HCT116 (cell line): Measurements from ENCODE around the gene METTL6. TPM values are rescaled to one million over a fixed set of nuclear protein-coding genes. Genes with fewer than 3 reads are reported as not detected.

Source experiments
- ATAC-seq: fragments of 200-7000 bp; cut with Tn5 transposase; 2 replicates; pipeline ENCODE4 v1.9.1; 2020; ENCODE audit warnings: mild to moderate bottlenecking, moderate library complexity
- BruUV-seq: library from RNA; stranded (reverse); fragments of 400-500 nt; replicated peaks from 2 replicates; lab custom pipeline; 2021; lab: Mats Ljungman, UMichigan
- CTCF ChIA-PET: fragments of 300-600 bp; sonication (Branson Sonifier 250); formaldehyde crosslinking; loops from one replicate; lab custom pipeline; 2021; ENCODE audit warnings: antibody characterized with exemption; lab: Charles Lee
- POLR2A ChIA-PET: fragments of 300-600, 350-600 bp; sonication (Branson Sonifier 250); formaldehyde crosslinking; loops from one replicate; lab custom pipeline; 2021; ENCODE audit warnings: antibody characterized with exemption; lab: Charles Lee
- RAD21 ChIA-PET, 2 experiments: fragments of 300-600 bp; sonication (Branson Sonifier 250); formaldehyde crosslinking; loops; one replicate each; lab custom pipeline; 2023; ENCODE audit warnings: low total read pairs in 2 of 2; ENCODE audit not compliant: uncharacterized antibody in 2 of 2, unreplicated experiment in 2 of 2, low non-redundant PET in 1 of 2; lab: Charles Lee
- DNase-seq: peaks from one replicate; pipeline ENCODE4 v3.0.0-alpha.2; 2010; ENCODE audit warnings: low read depth, low spot score
- H2AFZ ChIP-seq: fragments of 200-600 bp; shearing (Covaris generic), sonication (generic); 2 replicates; pipeline ENCODE4 v1.6.1; 2017; ENCODE audit warnings: low read depth, mixed run types, mixed read lengths, antibody characterized with exemption, low read length; ENCODE audit not compliant: poor library complexity, severe bottlenecking
- H3K27ac ChIP-seq: 2 replicates; pipeline ENCODE4 v1.5.1; 2012; ENCODE audit warnings: low read depth, low read length
- H3K27me3 ChIP-seq: fragments of 200-600 bp; sonication (generic); 2 replicates; pipeline ENCODE4 v1.6.1; 2016; ENCODE audit warnings: mixed run types, low read length, mixed read lengths; ENCODE audit not compliant: insufficient read depth
- H3K36me3 ChIP-seq, 2 experiments: fragments of 200-500 bp in 1 of 2; fragments of 200-600 bp in 1 of 2; sonication (Bioruptor generic) in 1 of 2; sonication (generic) in 1 of 2; 2 replicates each; pipeline versions ENCODE4 v1.5.1 to v1.6.1; 2014 to 2016; ENCODE audit warnings: low read length in 2 of 2, inconsistent platforms in 1 of 2, mixed read lengths in 1 of 2, mixed run types in 1 of 2; ENCODE audit not compliant: insufficient read depth in 2 of 2, control insufficient read depth in 1 of 2
- H3K4me1 ChIP-seq, 2 experiments: fragments of 200-600 bp in 1 of 2; sonication (generic) in 1 of 2; 2 replicates each; pipeline versions ENCODE4 v1.5.1 to v1.6.1; 2012 to 2017; ENCODE audit warnings: low read length in 2 of 2, inconsistent platforms in 1 of 2, mild to moderate bottlenecking in 1 of 2, mixed read lengths in 1 of 2, mixed run types in 1 of 2, moderate library complexity in 1 of 2; ENCODE audit not compliant: insufficient read depth in 2 of 2, control insufficient read depth in 1 of 2
- H3K4me2 ChIP-seq: fragments of 200-600 bp; sonication (generic); 2 replicates; pipeline ENCODE4 v1.6.1; 2017; ENCODE audit warnings: mixed run types, low read length, mixed read lengths
- H3K4me3 ChIP-seq, 2 experiments: fragments of 200-600 bp in 1 of 2; sonication (generic) in 1 of 2; replicated peaks in 1 of 2; 2 replicates each; pipeline ENCODE4 v1.5.1; 2011 to 2016; ENCODE audit warnings: low read length in 2 of 2, control low read depth in 1 of 2, low read depth in 1 of 2, mild to moderate bottlenecking in 1 of 2, mixed read lengths in 1 of 2, mixed run types in 1 of 2
- H3K79me2 ChIP-seq: fragments of 200-600 bp; sonication (generic); 2 replicates; pipeline ENCODE4 v1.6.1; 2017; ENCODE audit warnings: mild to moderate bottlenecking, mixed run types, low read length, moderate library complexity, mixed read lengths; ENCODE audit not compliant: insufficient read depth
- H3K9ac ChIP-seq: fragments of 200-600 bp; sonication (generic); 2 replicates; pipeline ENCODE4 v1.6.1; 2016; ENCODE audit warnings: low read length, mixed read lengths
- H3K9me2 ChIP-seq: fragments of 200-600 bp; sonication (generic), shearing (Covaris generic); 2 replicates; pipeline ENCODE4 v1.6.1; 2017; ENCODE audit warnings: mixed run types, mild to moderate bottlenecking, moderate library complexity; ENCODE audit not compliant: insufficient read depth
- H3K9me3 ChIP-seq, 2 experiments: fragments of 200-500 bp in 1 of 2; fragments of 200-600 bp in 1 of 2; sonication (Bioruptor generic) in 1 of 2; sonication (generic) in 1 of 2; 2 replicates each; pipeline ENCODE4 v1.6.1; 2014 to 2017; ENCODE audit warnings: low read length in 2 of 2, mixed read lengths in 2 of 2, inconsistent platforms in 1 of 2, low read depth in 1 of 2, mild to moderate bottlenecking in 1 of 2, mixed run types in 1 of 2, moderate library complexity in 1 of 2; ENCODE audit not compliant: control insufficient read depth in 1 of 2, insufficient read depth in 1 of 2
- H4K20me1 ChIP-seq: fragments of 200-600 bp; sonication (generic), shearing (Covaris generic); 2 replicates; pipeline ENCODE4 v1.6.1; 2017; ENCODE audit warnings: mixed run types, mild to moderate bottlenecking, moderate library complexity; ENCODE audit not compliant: insufficient read depth
- ATF3 ChIP-seq: IDR thresholded peaks from 2 replicates; pipeline ENCODE4 v1.6.1; 2012
- CEBPB ChIP-seq: IDR thresholded peaks from 2 replicates; pipeline ENCODE4 v1.6.1; 2012; ENCODE audit warnings: low read depth
- CTCF ChIP-seq, 3 experiments: fragments of 200-600 bp in 1 of 3; sonication (generic) in 1 of 3; IDR thresholded peaks in 2 of 3; conservative IDR thresholded peaks in 1 of 3; 2 replicates each; pipeline ENCODE4 v1.5.1; 2012 to 2017; ENCODE audit warnings: low read depth in 2 of 3, low read length in 2 of 3, antibody characterized with exemption in 1 of 3, borderline replicate concordance in 1 of 3, control low read depth in 1 of 3, mild to moderate bottlenecking in 1 of 3, mixed read lengths in 1 of 3, mixed run types in 1 of 3, moderate library complexity in 1 of 3; ENCODE audit not compliant: insufficient read depth in 1 of 3
- EZH2 ChIP-seq: fragments of 200-600 bp; sonication (generic); IDR thresholded peaks from 2 replicates; pipeline ENCODE4 v1.6.1; 2017; ENCODE audit warnings: antibody characterized with exemption, mixed run types
- EZH2phosphoT487 ChIP-seq: fragments of 200-600 bp; IDR thresholded peaks from 2 replicates; pipeline ENCODE4 v1.6.1; 2018; ENCODE audit warnings: antibody characterized with exemption, borderline replicate concordance
- FOSL1 ChIP-seq: IDR thresholded peaks from 2 replicates; pipeline ENCODE4 v1.6.1; 2012; ENCODE audit warnings: low read depth
- RAD21 ChIP-seq: IDR thresholded peaks from 2 replicates; pipeline ENCODE4 v1.6.1; 2012; ENCODE audit warnings: low read depth, mild to moderate bottlenecking
- REST ChIP-seq: IDR thresholded peaks from 2 replicates; pipeline ENCODE4 v1.6.1; 2012; ENCODE audit warnings: low read depth
- SRF ChIP-seq: IDR thresholded peaks from 2 replicates; pipeline ENCODE4 v1.6.1; 2012; ENCODE audit warnings: low read depth
- YY1 ChIP-seq: IDR thresholded peaks from 2 replicates; pipeline ENCODE4 v1.6.1; 2011; ENCODE audit warnings: low read length, low read depth, moderate library complexity, mild to moderate bottlenecking; ENCODE audit not compliant: insufficient replicate concordance; ENCODE audit errors: extremely low read depth
- ZFX ChIP-seq: fragments of 450-650 bp; IDR thresholded peaks from 2 replicates; pipeline ENCODE4 v1.6.1; 2017
- intact Hi-C: fragments of 100-400 bp; cut with micrococcal nuclease; formaldehyde crosslinking; loops from 2 replicates; pipeline ENCODE4 v1.10.0; 2022
- total RNA-seq: library from RNA; stranded (reverse); gene quantifications from one replicate; pipeline ENCODE4 v1.2.1, GENCODE V29; 2021; ENCODE audit not compliant: unreplicated experiment

METTL6 gene
- total RNA-seq, 1 experiment from 2014 or later: 14.7 TPM

GRCh38 chr3:15436246-15436645 is 8.9 kb upstream of the METTL6 start:
- Histone ChIP-seq H2AFZ (no peak overlapping the region), H3K36me3 (peaks cover 53 to 71% of the 10 kb centered on the region in 2 experiments)
- intact Hi-C loops: no loop called here

More at GRCh38 chr3:15436246-15436645, 8.9 kb upstream of the METTL6 start:
- Histone ChIP-seq H3K27me3 (no peaks in the 10 kb centered on the region), H3K4me2 (no peak overlapping the region), H3K9me2 (no peaks in the 10 kb centered on the region), H4K20me1 (no peaks in the 10 kb centered on the region), H3K4me1 (no peaks in the 10 kb centered on the region), H3K9ac (no peak overlapping the region), H3K79me2 (peaks cover 21% of the 10 kb centered on the region), H3K27ac (no peak overlapping the region), H3K4me3 (no peak overlapping the region), H3K9me3 (no peaks in the 10 kb centered on the region)
- no peak for DNase-seq
- no peak for ATAC-seq
- ChIA-PET POLR2A (no interaction called here), RAD21 (no interaction called here), CTCF (no interaction called here)
- no peak for TF ChIP-seq ATF3
- TF ChIP-seq ZFX: no peak
- TF ChIP-seq EZH2phosphoT487: no peak
- no peak for TF ChIP-seq CTCF (IDR thresholded peaks at IDR 0.05 in 2 of 3, conservative IDR thresholded peaks at IDR 0.05 in 1 of 3; ENCODE audit: borderline replicate concordance in 1 of 3, insufficient read depth in 1 of 3, low read depth in 2 of 3, low read length in 2 of 3)
- no peak for TF ChIP-seq REST
- no peak for TF ChIP-seq CEBPB
- TF ChIP-seq SRF: no peak
- no peak for TF ChIP-seq FOSL1
- no peak for TF ChIP-seq YY1
- TF ChIP-seq EZH2: no peak
- TF ChIP-seq RAD21: no peak
- BruUV-seq: no TSS peak
